HG03196 (cell line): Measurements from ENCODE around the gene EFHD1.
"Not testable (repeated sequence)": the region's sequence is repeated elsewhere in the genome, so short reads cannot be mapped to it uniquely, and the experiment has no call there.

Experiments
- ATAC-seq: cut with Tn5 transposase; IDR thresholded peaks from one replicate; pipeline ENCODE4 v1.9.1; 2021; ENCODE audit not compliant: unreplicated experiment

Gene EFHD1

GRCh38 chr2:232615339-232615738, 18.1 kb upstream of the EFHD1 start:
- ATAC-seq = no peak

- no peak for ATAC-seq
Observed at GRCh38 chr2:232621186-232621585, 12.2 kb upstream of the EFHD1 start.

- no peak for ATAC-seq
Observed at GRCh38 chr2:232622563-232622962, 10.8 kb upstream of the EFHD1 start.

DNA sequence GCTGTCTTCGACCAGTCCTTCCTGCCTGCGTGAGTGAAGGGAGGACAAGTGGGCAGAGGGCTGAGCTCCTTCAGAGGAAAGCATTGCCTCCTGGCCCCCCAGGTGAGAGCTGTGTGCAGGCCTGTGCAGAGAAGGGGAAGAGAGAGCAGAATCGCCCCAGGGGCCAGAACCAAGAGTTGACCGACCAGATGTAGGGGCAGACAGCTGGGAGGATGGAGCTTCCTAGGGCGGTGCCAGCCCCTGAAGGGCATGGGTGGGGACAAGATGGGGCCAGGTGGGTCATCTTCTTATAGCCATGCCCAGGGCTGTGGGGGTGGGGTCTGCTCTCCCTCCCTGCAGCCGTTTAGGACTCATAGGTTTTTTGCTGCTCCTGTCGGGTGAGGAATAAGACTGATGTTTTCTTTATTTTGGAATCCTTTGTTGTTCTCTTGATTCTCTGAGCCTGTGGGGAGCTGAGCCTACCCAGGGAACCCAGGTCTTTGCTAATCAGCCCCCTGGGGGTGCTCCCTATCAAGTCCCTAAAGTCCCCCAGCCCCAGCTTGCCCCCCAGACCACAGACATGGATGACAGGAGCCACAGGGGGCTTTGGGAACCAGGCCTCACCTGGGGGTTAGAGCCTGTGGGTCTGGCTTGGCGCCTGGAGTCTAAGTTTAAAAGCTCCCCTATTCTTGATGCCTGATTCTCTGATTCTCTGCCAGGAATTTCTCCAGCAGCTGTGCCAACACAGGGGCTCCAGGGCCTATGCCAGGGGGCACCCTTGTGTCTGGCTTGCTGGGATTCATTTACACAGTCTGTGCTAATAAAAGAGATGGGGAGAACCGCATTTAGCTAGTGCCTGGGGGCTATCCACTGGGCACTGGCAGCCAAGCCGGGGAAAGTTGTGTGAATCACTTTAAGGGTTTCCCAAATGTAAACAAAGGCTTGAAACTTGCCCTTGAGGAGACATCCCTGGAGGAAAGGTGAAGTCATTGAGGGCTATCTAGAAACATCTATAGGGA, 9.3 kb upstream of the EFHD1 start:
- ATAC-seq = no peak

DNA sequence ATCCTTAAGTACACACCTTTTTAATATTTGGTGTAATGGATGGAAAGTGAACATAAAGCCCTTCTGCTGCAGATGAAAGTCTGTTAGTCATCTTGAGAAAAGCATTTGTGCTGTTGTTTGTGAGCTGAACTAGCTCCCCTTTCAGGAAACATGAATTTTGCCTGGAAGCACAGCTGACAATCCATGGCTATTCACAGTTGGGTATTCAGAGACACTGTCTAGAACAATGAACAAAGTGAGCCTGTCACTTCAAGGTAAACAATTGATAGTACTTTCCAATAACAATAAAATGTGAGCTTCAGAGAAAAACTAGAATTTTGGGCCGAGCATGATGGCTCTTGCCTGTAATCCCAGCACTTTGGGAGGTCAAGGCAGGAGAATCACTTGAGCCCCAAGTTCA, 6.8 kb upstream of the EFHD1 start:
- no peak for ATAC-seq

- ATAC-seq = no peak
Observed at GRCh38 chr2:232628466-232629128, 4.8 kb upstream of the EFHD1 start.

GRCh38 chr2:232629129-232629475, 4.3 kb upstream of the EFHD1 start:
- no peak for ATAC-seq

DNA sequence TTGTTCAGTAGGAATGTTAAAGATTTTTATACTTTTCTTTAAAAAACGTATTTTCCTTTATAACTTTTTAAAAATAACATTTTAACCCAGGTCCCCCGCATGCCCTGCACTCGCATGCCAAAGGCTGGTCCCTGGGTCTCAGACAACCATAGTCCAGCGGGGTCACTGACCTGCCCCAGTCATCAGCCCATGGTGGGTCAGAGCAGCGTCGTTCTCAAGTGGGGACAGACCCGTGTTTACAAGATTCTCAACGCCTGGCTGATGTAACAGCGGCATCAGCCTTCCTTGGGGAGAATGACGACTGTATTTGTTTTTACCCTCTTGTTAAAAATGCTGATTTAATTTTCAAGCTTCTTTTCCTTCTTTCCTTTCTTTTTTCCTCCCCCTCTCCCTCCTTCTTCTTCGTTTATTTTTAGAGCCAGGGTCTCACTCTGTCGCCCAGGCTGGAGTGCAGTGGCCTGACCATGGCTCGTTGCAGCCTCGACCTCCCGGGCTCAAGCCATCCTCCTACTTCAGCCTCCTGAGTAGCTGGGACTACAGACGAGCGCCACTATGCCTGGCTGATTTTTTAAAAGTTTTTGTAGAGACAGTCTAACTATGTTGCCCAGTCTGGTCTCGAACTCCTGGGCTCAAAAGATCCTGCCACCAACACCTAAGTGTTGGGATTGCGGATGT, 1.0 kb upstream of the EFHD1 start:
- no peak for ATAC-seq

DNA sequence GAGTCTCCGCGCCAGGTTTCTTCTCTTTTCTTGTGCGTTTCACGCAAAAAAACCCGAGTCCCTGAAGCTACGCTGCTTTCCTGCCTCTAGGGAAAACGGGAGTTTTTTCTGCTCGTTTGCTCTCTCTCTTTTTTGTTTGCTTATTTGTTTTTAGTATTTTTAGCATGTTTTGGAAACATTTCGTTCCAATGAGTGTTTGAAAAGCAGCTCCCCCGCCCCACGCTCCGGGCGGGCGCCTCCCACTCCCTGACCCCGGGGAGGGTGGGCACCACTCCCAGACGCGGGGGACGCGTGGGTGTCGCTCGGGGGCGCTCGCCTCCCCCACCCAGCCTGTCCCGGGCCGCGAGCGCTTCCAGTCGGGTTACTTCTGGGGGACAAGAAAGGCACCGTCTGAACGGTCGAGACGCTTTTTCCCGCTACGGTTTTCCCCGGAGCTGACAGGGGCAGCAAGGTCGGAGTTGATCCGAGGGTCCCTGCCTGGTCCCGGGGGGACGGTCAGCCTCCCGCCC, 446 bp upstream of the EFHD1 start:
- ATAC-seq = no peak

- ATAC-seq = no peak
Observed at GRCh38 chr2:232634206-232635150, 1.1 kb downstream of the EFHD1 start.

- not testable (repeated sequence) for ATAC-seq
Observed at GRCh38 chr2:232635376-232635775, 2.0 kb downstream of the EFHD1 start.

GRCh38 chr2:232635820-232636219, 2.4 kb downstream of the EFHD1 start:
- no peak for ATAC-seq

GRCh38 chr2:232636788-232637420, 3.5 kb downstream of the EFHD1 start:
- ATAC-seq = no peak

GRCh38 chr2:232637866-232638583, 4.6 kb downstream of the EFHD1 start:
- ATAC-seq = no peak

DNA sequence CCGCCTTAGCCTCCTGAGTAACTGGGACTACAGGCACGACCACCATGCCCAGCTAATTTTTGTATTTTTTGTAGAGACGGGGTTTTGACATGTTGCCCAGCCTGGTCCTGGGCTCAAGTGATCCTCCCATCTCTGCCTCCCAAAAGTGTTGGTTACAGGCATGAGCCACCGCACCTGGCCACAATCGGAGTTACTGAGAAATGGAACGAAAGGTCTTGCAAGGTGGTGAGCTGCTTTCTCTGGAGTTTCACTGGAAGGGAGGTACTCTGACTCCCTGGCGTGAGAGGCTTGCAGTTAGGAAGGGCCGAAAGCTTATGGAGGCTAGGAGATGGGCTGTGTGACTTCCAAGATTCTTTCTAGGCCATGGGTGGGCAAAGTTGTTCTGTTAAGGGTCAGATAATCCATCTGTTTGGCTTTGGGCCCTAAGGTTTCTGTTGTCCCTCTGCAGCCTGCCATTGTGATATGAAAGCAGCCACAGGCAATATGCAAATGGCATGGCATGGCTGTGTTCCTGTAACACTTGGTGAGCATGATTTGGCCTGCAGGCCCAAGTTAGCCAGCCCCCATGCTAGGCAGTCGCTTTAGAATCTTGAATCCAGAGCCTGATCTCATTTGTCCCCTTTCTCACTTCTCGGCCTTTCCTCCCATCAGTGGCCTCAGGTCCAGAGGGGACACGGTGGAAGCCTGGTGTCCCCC, 7.9 kb downstream of the EFHD1 start:
- no peak for ATAC-seq

DNA sequence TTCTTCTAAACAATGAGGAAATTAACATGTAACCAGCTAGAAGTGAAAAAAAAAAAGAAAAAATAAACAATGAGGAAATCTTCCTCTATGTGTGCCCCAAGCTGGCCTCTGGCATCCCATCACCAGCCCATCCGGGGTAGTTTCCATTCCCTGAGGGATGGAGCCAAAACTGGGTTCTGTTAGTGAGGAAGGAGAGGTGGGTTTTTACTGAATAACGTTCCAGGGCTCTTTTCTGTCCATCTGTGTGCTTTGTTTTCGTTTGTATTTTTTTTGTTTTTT, 9.7 kb downstream of the EFHD1 start:
- no peak for ATAC-seq

DNA sequence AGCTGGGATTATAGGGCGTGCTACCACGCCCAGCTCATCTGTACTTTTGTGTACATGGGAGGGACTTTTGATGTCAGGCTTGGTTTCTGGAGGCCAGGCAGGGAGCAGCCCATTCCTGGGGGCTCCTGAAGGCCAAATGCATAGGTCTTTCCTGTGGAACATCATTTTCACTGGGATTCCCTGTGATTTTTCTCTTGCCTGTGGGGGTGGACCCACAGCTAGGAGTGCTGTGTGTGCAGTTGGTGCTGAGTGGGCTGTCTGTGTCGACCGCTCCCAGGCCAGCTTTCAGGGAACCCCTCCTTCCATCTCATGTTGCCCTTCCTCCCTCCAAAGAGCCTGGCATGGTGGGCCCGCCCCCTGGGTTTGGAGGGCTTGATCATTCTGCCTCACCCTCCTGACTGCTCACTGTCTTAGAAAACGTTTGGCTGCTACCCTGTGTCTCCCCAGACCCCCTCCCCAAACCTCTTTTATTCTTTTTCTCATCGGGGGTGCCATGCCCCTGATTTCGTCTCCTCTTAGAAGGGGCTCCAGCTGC, 10.5 kb downstream of the EFHD1 start:
- no peak for ATAC-seq

DNA sequence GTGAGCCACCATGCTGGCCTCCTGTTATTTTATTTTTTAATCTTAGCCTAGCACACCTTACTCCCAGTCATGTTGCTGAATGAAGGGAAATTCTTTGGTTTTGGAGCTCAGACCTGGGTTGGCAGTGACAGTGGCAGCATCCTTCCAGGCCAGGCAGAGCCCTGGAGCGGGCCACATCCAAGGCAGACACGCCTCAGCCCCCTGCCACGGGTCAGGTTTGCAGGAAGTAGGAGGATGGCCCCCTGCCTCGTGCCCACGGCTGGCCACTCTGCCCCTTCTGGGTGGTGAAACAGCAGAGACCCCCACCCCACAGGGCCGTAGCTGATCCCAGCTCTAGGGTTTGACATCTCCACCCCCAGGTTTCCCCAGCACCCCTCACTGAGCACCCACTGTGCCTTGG, 11.7 kb downstream of the EFHD1 start:
- ATAC-seq = no peak

DNA sequence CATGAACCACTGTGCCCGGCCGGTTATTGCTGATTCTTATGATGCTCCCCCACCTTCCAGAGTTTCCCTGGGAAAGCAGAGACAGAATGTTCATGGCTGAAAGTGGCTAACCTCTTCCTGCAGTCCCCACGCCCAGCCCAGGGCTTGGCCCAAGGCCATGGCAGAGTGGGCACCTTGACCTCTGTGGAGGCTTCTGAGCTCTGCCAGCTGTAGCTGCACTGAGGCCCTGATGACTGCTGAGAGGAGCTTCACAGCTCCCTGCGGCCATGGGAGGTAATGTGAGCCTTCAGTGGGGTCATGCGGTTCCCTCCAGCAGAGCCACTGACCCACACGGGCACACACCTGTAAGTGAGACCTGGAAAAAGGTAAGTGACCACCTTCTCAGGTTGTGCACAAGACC, 13.3 kb downstream of the EFHD1 start:
- no peak for ATAC-seq
